DND-41 (cell line): ENCODE measurements around the gene BIRC6.

Source experiments
- ATAC-seq: fragments of 200-7000 bp; cut with Tn5 transposase; 3 replicates; pipeline ENCODE4 v1.9.1; 2021; ENCODE audit warnings: low read depth; ENCODE audit not compliant: insufficient read depth
- DNase-seq: peaks from one replicate; pipeline ENCODE4 v3.0.0-alpha.2; 2020
- H2AFZ ChIP-seq: 2 replicates; pipeline ENCODE4 v1.6.0; 2012; ENCODE audit warnings: low read depth, low read length
- H3K27ac ChIP-seq: 2 replicates; pipeline ENCODE4 v1.5.1; 2012; ENCODE audit warnings: low read length, inconsistent platforms
- H3K27me3 ChIP-seq: fragments of 200-600 bp; sonication (generic); 2 replicates; pipeline ENCODE4 v1.6.0; 2012; ENCODE audit warnings: low read length, mild to moderate bottlenecking, inconsistent platforms; ENCODE audit not compliant: insufficient read depth, poor library complexity
- H3K36me3 ChIP-seq: 2 replicates; pipeline ENCODE4 v1.5.1; 2012; ENCODE audit warnings: low read length, inconsistent platforms; ENCODE audit not compliant: insufficient read depth
- H3K4me1 ChIP-seq: 2 replicates; pipeline ENCODE4 v1.5.1; 2012; ENCODE audit warnings: mild to moderate bottlenecking, low read length; ENCODE audit not compliant: insufficient read depth
- H3K4me2 ChIP-seq: 2 replicates; pipeline ENCODE4 v1.6.0; 2012; ENCODE audit warnings: mild to moderate bottlenecking, moderate library complexity, low read length, inconsistent platforms; ENCODE audit not compliant: insufficient read depth
- H3K4me3 ChIP-seq, 2 experiments: fragments of 200-600 bp in 1 of 2; shearing (Covaris generic) in 1 of 2; 2 replicates each; pipeline ENCODE4 v1.5.1; 2012 to 2016; ENCODE audit warnings: inconsistent platforms in 2 of 2, low read length in 2 of 2, mild to moderate bottlenecking in 2 of 2, low read depth in 1 of 2, moderate library complexity in 1 of 2
- H3K79me2 ChIP-seq: 2 replicates; pipeline ENCODE4 v1.6.0; 2012; ENCODE audit warnings: low read length, inconsistent platforms; ENCODE audit not compliant: insufficient read depth
- H3K9ac ChIP-seq: 2 replicates; pipeline ENCODE4 v1.6.0; 2012; ENCODE audit warnings: low read depth, mild to moderate bottlenecking, inconsistent platforms, low read length, moderate library complexity
- H3K9me3 ChIP-seq: 2 replicates; pipeline ENCODE4 v1.5.1; 2012; ENCODE audit warnings: low read length, moderate library complexity, mild to moderate bottlenecking, inconsistent platforms; ENCODE audit not compliant: insufficient read depth, severe bottlenecking
- H4K20me1 ChIP-seq: 2 replicates; pipeline ENCODE4 v1.6.0; 2012; ENCODE audit warnings: low read length; ENCODE audit not compliant: insufficient read depth
- EZH2 ChIP-seq: IDR thresholded peaks from 3 replicates; pipeline ENCODE4 v1.6.1; 2012; ENCODE audit warnings: borderline replicate concordance, low read depth, mild to moderate bottlenecking, moderate library complexity, low read length, inconsistent platforms; ENCODE audit not compliant: severe bottlenecking
- TF ChIP-seq, protein P1 (sequence below): IDR thresholded peaks from 2 replicates; pipeline ENCODE4 v1.5.1; 2012; ENCODE audit warnings: borderline replicate concordance, low read length, moderate library complexity, mild to moderate bottlenecking; ENCODE audit not compliant: poor library complexity, severe bottlenecking; ENCODE audit errors: extremely low read depth

The BIRC6 gene

GRCh38 chr2:32656069-32656468 lies 299.2 kb downstream of the BIRC6 start:
- Histone ChIP-seq H3K9ac (no peak overlapping the region), H3K4me1 (no peaks in the 10 kb centered on the region), H2AFZ (no peak overlapping the region), H3K27ac (no peak overlapping the region), H3K79me2 (peaks cover 2% of the 10 kb centered on the region; the same call in 1 of the 2 replicates), H3K36me3 (peaks cover 41% of the 10 kb centered on the region; the same call in 1 of the 2 replicates), H3K9me3 (no peaks in the 10 kb centered on the region), H3K27me3 (no peaks in the 10 kb centered on the region), H4K20me1 (no peaks in the 10 kb centered on the region), H3K4me3 (no peak overlapping the region), H3K4me2 (no peak overlapping the region)
- no peak for ATAC-seq
- DNase-seq: no peak
- TF ChIP-seq, protein P1, sequence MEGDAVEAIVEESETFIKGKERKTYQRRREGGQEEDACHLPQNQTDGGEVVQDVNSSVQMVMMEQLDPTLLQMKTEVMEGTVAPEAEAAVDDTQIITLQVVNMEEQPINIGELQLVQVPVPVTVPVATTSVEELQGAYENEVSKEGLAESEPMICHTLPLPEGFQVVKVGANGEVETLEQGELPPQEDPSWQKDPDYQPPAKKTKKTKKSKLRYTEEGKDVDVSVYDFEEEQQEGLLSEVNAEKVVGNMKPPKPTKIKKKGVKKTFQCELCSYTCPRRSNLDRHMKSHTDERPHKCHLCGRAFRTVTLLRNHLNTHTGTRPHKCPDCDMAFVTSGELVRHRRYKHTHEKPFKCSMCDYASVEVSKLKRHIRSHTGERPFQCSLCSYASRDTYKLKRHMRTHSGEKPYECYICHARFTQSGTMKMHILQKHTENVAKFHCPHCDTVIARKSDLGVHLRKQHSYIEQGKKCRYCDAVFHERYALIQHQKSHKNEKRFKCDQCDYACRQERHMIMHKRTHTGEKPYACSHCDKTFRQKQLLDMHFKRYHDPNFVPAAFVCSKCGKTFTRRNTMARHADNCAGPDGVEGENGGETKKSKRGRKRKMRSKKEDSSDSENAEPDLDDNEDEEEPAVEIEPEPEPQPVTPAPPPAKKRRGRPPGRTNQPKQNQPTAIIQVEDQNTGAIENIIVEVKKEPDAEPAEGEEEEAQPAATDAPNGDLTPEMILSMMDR: no peak
- no peak for TF ChIP-seq EZH2

GRCh38 chr2:32663864-32664263 lies 307.0 kb downstream of the BIRC6 start:
- Histone ChIP-seq H3K27me3 (no peaks in the 10 kb centered on the region), H3K9me3 (no peaks in the 10 kb centered on the region), H3K27ac (no peak overlapping the region), H2AFZ (no peak overlapping the region), H3K9ac (no peak overlapping the region), H3K4me1 (no peaks in the 10 kb centered on the region), H3K79me2 (peaks cover 8% of the 10 kb centered on the region; the same call in 1 of the 2 replicates), H3K4me2 (no peak overlapping the region), H3K36me3 (peaks cover 25% of the 10 kb centered on the region; the same call in 1 of the 2 replicates), H3K4me3 (no peak overlapping the region), H4K20me1 (no peaks in the 10 kb centered on the region)
- no peak for DNase-seq
- no peak for TF ChIP-seq EZH2
- TF ChIP-seq, protein P1: no peak
- no peak for ATAC-seq

- Histone ChIP-seq H3K27ac (no peak overlapping the region), H2AFZ (no peak overlapping the region), H3K36me3 (peaks cover 27% of the 10 kb centered on the region; the same call in 1 of the 2 replicates), H3K4me1 (no peaks in the 10 kb centered on the region), H3K9ac (no peak overlapping the region), H3K4me2 (no peak overlapping the region), H3K79me2 (peaks cover 6% of the 10 kb centered on the region; the same call in 1 of the 2 replicates), H4K20me1 (no peaks in the 10 kb centered on the region), H3K27me3 (no peaks in the 10 kb centered on the region), H3K9me3 (no peaks in the 10 kb centered on the region), H3K4me3 (no peak overlapping the region)
- TF ChIP-seq EZH2: no peak
- TF ChIP-seq, protein P1: no peak
- DNase-seq (no peak), ATAC-seq (no peak)
These were observed 309.9 kb downstream of the BIRC6 start for GRCh38 chr2:32666704-32667103.
